CD4-positive, alpha-beta T cell (primary cell): ENCODE data around the gene HMCN2. TPM values are rescaled to one million over a fixed set of nuclear protein-coding genes. Genes with fewer than 3 reads are reported as not detected.

Experiments
- ATAC-seq: fragments of 200-7000 bp; cut with Tn5 transposase; one replicate; pipeline ENCODE4 v1.10.0; 2022; ENCODE audit warnings: mild to moderate bottlenecking; ENCODE audit not compliant: poor library complexity
- CTCF ChIA-PET: fragments of 350-600 bp; sonication (Branson Sonifier 250); formaldehyde crosslinking; loops from one replicate; lab custom pipeline; 2021; ENCODE audit warnings: antibody characterized with exemption, inconsistent platforms; lab: Charles Lee
- POLR2A ChIA-PET: fragments of 350-600 bp; sonication (Branson Sonifier 250); formaldehyde crosslinking; loops from one replicate; lab custom pipeline; 2021; ENCODE audit warnings: antibody characterized with exemption, inconsistent platforms; lab: Charles Lee
- DNase-seq, 14 experiments: peaks; one replicate each; pipeline ENCODE4 v3.0.0-alpha.2; 2013 to 2020; ENCODE audit warnings: mixed read lengths in 2 of 14
- H3K27ac ChIP-seq, 2 donors: one replicate each; pipeline versions ENCODE4 v1.5.1 to v1.7.0; 2013; ENCODE audit warnings: low read length in 2 of 2, low read depth in 1 of 2, mild to moderate bottlenecking in 1 of 2
- H3K27me3 ChIP-seq, 2 experiments: 1 replicate in 1 of 2; 2 replicates in 1 of 2; pipeline versions ENCODE4 v1.6.1 to v1.7.0; 2013; ENCODE audit warnings: low read length in 2 of 2, control low read depth in 1 of 2, mild to moderate bottlenecking in 1 of 2, moderate library complexity in 1 of 2; ENCODE audit not compliant: insufficient read depth in 2 of 2, control insufficient read depth in 1 of 2
- H3K36me3 ChIP-seq: one replicate; pipeline ENCODE4 v1.6.1; 2013; ENCODE audit warnings: low read length, control low read depth; ENCODE audit not compliant: insufficient read depth
- H3K4me1 ChIP-seq: one replicate; pipeline ENCODE4 v1.6.1; 2013; ENCODE audit warnings: low read length, control low read depth; ENCODE audit not compliant: insufficient read depth
- H3K4me3 ChIP-seq: one replicate; pipeline ENCODE4 v1.5.1; 2013; ENCODE audit warnings: mild to moderate bottlenecking, low read length, moderate library complexity
- H3K9me3 ChIP-seq, 2 experiments: 1 replicate in 1 of 2; 2 replicates in 1 of 2; pipeline versions ENCODE4 v1.6.1 to v1.7.0; 2013; ENCODE audit warnings: low read length in 2 of 2, mild to moderate bottlenecking in 2 of 2, control low read depth in 1 of 2, moderate library complexity in 1 of 2; ENCODE audit not compliant: control insufficient read depth in 1 of 2, insufficient read depth in 1 of 2
- H3K27ac Mint-ChIP-seq: one replicate; pipeline ENCODE4 v1.8.0; 2020; ENCODE audit warnings: mixed read lengths
- H3K27me3 Mint-ChIP-seq: one replicate; pipeline ENCODE4 v1.8.0; 2021; ENCODE audit warnings: mixed read lengths
- H3K36me3 Mint-ChIP-seq: one replicate; pipeline ENCODE4 v1.8.0; 2021; ENCODE audit warnings: low read depth, mixed read lengths
- H3K4me1 Mint-ChIP-seq: one replicate; pipeline ENCODE4 v1.8.0; 2021; ENCODE audit warnings: low read depth, mixed read lengths
- H3K4me3 Mint-ChIP-seq: one replicate; pipeline ENCODE4 v1.8.0; 2020; ENCODE audit warnings: mild to moderate bottlenecking, mixed read lengths
- H3K9me3 Mint-ChIP-seq: one replicate; pipeline ENCODE4 v1.8.0; 2020; ENCODE audit warnings: mixed read lengths
- intact Hi-C, 2 experiments: fragments of 100-400 bp; cut with DNase I in 1 of 2; cut with micrococcal nuclease in 1 of 2; formaldehyde crosslinking; loops; one replicate each; pipeline versions ENCODE4 v1.15.1 to v1.9.0; 2023 to 2025; cut with DNase I, micrococcal nuclease
- total RNA-seq, 174 experiments: library from RNA in 2 of 174; stranded (reverse) in 2 of 174; gene quantifications; one replicate each; pipeline ENCODE4 v1.2.3 and lab custom pipeline; 2021 to 2026
- TF ChIP-seq, protein P1 (sequence below): fragments of 200-600 bp; IDR thresholded peaks from one replicate; pipeline ENCODE4 v1.8.0; 2022; ENCODE audit warnings: antibody characterized with exemption, mild to moderate bottlenecking

HMCN2 gene
- total RNA-seq, 2 experiments from 2014 or later = not detected

DNA sequence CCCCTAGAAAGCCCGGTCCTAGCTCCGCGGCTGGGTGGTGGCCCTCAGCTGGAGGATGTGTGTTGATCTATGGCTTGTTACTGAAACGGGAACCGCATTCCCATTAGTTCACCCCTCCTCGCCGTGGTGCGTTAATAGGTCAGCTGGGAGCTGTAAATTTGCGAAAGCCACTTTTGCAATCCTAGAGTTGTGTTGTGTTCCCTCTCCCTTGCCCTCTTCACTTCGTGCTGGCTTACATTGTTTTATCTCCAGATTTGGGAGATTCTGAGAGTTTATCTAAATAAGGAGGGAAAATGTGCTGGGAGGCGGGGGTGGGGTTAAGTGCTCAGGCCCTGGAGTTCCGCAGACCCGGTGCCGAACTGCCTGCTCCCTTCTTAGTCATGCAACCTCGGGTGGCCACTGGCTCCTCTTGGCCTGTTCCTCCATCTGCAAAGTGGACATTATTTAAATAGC, 62.8 kb downstream of the HMCN2 start:
- Mint-ChIP-seq H3K36me3 (no peaks in the 10 kb centered on the region), H3K4me1 (no peaks in the 10 kb centered on the region), H3K9me3 (no peaks in the 10 kb centered on the region), H3K4me3 (no peak overlapping the region), H3K27ac (no peak overlapping the region), H3K27me3 (peaks cover 59% of the 10 kb centered on the region)
- ChIA-PET CTCF (no interaction called here), POLR2A (no interaction called here)
- H3K27me3 ChIP-seq = peaks cover 7 to 44% of the 10 kb centered on the region in 2 experiments
- no peak overlapping the region for H3K4me3 ChIP-seq
- no peaks in the 10 kb centered on the region for H3K36me3 ChIP-seq
- ATAC-seq = no peak
- no peaks in the 10 kb centered on the region for H3K4me1 ChIP-seq
- intact Hi-C loops = no loop called here
- no peak overlapping the region for H3K27ac ChIP-seq
- no peak for DNase-seq
- peaks cover 0 to 11% of the 10 kb centered on the region in 2 experiments for H3K9me3 ChIP-seq
- TF ChIP-seq, protein P1, sequence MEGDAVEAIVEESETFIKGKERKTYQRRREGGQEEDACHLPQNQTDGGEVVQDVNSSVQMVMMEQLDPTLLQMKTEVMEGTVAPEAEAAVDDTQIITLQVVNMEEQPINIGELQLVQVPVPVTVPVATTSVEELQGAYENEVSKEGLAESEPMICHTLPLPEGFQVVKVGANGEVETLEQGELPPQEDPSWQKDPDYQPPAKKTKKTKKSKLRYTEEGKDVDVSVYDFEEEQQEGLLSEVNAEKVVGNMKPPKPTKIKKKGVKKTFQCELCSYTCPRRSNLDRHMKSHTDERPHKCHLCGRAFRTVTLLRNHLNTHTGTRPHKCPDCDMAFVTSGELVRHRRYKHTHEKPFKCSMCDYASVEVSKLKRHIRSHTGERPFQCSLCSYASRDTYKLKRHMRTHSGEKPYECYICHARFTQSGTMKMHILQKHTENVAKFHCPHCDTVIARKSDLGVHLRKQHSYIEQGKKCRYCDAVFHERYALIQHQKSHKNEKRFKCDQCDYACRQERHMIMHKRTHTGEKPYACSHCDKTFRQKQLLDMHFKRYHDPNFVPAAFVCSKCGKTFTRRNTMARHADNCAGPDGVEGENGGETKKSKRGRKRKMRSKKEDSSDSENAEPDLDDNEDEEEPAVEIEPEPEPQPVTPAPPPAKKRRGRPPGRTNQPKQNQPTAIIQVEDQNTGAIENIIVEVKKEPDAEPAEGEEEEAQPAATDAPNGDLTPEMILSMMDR = no peak

DNA sequence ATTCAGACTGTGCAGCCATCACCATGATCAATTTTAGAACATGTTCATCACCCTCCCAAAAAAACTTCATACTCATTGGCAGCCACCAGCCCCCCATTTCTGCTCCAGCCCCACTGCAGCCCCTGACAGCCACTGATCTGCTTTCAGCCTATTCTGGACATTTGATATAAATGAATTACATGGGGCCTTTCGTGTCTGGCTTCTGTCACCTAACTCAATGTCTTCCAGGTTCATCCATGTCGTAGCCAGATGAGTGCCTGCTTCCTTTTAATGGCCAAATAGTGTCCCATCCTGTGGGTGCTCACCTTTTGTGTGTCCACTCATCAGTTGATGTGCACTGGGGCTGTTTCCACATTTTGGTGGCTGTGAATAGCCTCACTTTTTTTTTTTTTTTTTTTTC, 63.5 kb downstream of the HMCN2 start:
- H3K27me3 Mint-ChIP-seq = peaks cover 62% of the 10 kb centered on the region
- POLR2A ChIA-PET = no interaction called here
- peaks cover 0 to 11% of the 10 kb centered on the region in 2 experiments for H3K9me3 ChIP-seq

DNA sequence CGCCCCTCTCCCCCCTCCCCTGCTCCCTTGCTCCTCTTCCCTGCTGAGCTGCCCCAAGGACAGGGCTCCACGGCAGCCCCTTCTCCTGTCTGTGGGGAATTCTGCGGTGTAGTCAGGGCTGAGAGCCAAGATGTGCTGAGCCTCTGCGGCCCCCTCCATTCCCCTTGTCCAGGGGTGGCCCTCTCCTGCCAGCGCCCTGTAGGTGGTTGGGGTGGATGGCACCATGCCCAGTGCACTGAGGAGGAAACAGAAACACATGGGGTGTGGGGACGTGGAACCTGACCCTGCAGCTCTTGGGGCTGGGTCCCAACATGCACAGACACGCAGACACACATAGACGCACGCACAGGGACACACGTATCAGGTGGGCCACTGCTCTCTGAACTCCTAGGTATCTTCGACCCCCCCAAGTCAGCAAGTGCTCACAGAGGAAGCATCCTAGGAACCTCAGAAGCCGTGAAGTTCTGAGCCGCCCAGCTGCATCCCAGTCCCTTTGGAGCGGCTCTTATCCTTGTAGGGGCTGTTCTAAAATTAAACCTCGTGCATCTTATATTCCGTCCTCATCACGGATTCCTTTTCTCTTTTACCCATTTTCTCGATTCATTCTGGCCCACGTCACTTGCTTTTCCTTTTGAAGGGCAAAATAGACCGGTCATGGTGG, 64.8 kb downstream of the HMCN2 start:
- H3K36me3 ChIP-seq = no peaks in the 10 kb centered on the region
- POLR2A ChIA-PET = no interaction called here
- H3K4me3 Mint-ChIP-seq = no peak overlapping the region
- H3K36me3 Mint-ChIP-seq = no peaks in the 10 kb centered on the region
- H3K27ac Mint-ChIP-seq = no peak overlapping the region
- H3K27me3 ChIP-seq = peaks cover 9 to 44% of the 10 kb centered on the region in 2 experiments
- TF ChIP-seq, protein P1 = no peak
- H3K4me1 ChIP-seq = no peaks in the 10 kb centered on the region
- ATAC-seq (no peak), DNase-seq (no peak)
- CTCF ChIA-PET = no interaction called here
- no peaks in the 10 kb centered on the region for H3K4me1 Mint-ChIP-seq
- peaks cover 67% of the 10 kb centered on the region for H3K27me3 Mint-ChIP-seq
- H3K4me3 ChIP-seq = no peak overlapping the region
- H3K9me3 Mint-ChIP-seq = no peaks in the 10 kb centered on the region
- H3K27ac ChIP-seq = no peak overlapping the region
- intact Hi-C loops = no loop called here
- H3K9me3 ChIP-seq = peaks cover 0 to 11% of the 10 kb centered on the region in 2 experiments

More for the DNA sequence above, 63.5 kb downstream of the HMCN2 start:
- DNase-seq (no peak), ATAC-seq (no peak)
- no peaks in the 10 kb centered on the region for H3K4me1 Mint-ChIP-seq
- CTCF ChIA-PET = no interaction called here
- no peak overlapping the region for H3K4me3 Mint-ChIP-seq
- Histone ChIP-seq H3K27me3 (peaks cover 9 to 44% of the 10 kb centered on the region in 2 experiments), H3K4me1 (no peaks in the 10 kb centered on the region), H3K27ac (no peak overlapping the region), H3K36me3 (no peaks in the 10 kb centered on the region), H3K4me3 (no peak overlapping the region)
- H3K9me3 Mint-ChIP-seq = no peaks in the 10 kb centered on the region
- no peak overlapping the region for H3K27ac Mint-ChIP-seq
- TF ChIP-seq, protein P1 = no peak
- no peaks in the 10 kb centered on the region for H3K36me3 Mint-ChIP-seq
- intact Hi-C loops = no loop called here
